Nucleus accumbens (tissue), 56 donors: ENCODE measurements around the gene ECE1.

Experiments
- DNase-seq, 56 donors: peaks; one replicate each; lab custom pipeline; 2025; lab: John Stamatoyannopoulos, UW

ECE1 gene

GRCh38 chr1:21326861-21327344 is 36.6 kb upstream of the ECE1 start:
- peak in 1 of 56 donors; percentile 27 for DNase-seq

DNA sequence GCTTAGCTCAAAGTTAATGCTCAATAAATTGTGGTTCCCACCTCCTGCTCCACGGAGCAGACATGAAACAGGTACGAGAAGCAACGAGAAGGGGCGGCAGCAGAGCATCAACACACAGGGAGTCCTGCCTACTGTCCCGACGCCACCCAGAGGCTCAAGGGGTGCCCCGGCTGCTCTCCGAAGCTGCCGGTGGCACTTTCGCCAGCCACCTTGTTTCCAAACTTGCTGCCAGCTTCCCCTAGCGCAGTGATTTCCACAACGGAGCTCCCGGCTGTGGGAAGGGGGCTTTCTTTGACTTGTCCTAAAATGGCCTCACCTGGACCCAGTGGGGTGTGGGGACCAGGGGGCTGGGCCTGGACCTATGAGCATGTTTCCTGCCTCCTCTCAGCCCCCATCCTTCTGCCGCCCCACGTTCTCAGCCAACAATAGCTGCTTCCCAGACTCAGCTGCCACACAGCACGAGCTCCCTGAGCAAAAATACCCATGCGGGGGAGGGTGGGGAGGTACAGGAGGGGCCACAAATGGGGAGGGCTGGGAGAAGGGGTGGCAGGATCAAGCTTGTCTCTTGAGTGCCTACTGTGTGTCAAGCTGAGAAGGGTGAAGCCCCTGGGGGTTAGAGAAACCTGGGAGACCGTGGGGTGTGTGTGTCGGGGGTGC is 35.6 kb upstream of the ECE1 start:
- peak in 31 of 56 donors; percentile 16 to 70 (median 37) for DNase-seq

GRCh38 chr1:21325231-21325718 is 35.0 kb upstream of the ECE1 start:
- DNase-seq = no peak

DNA sequence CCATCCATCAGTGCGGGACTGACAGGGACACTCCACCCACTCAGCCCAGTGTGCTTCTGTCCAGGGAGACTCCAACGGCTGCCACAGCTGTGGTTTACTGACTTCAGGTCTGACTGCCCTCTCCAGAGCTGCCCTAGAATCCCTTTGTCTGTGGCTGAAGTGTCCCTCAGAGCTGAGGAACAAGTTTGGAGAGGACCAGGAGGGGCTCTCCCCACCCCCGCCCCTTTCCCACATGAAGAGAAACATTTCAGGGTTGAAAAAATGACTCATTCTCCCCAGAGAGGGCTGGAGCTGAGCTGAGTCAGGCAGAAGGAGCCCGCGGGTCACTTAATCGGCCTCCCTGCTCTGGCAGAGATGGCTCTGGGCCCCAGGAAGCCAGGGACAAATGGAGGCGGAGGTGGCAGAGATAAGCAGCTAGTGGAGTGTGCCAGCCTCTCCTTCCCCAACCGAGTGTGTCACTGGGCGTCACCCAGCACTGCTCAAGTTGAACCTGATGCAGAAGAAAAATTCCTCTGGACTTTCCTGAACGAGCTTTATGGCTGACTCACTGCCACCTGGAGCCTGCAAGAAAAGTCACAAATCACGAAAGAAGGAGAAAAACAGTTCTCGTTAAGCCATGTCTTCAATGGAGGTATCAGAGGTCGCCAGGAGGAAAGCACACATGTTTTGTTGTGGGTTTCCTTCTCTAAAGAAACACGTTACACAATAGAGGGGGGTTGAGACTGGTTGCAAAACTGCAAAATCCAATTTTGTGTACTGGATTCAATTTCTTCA is 34.3 kb upstream of the ECE1 start:
- DNase-seq = peak in 9 of 56 donors; percentile 15 to 47 (median 31)

DNA sequence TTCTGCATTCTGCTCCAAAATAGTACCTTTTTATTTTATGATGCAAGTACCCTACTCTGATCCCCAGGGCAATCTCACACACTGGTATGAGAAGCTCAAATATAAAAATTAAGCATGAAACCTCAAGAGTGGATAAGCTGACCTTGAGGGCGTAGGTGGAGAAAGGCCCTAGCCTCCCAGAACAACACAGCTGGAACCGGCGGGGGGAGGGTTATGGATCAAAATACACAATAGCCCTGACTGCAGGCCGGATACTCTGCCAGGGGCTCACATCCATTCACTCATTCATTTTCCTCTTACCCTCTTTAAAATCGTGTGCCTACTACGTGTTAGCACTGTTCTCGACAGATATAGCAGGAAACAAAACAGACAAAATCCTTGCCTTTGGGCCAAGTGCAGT is 32.8 kb upstream of the ECE1 start:
- no peak for DNase-seq

DNA sequence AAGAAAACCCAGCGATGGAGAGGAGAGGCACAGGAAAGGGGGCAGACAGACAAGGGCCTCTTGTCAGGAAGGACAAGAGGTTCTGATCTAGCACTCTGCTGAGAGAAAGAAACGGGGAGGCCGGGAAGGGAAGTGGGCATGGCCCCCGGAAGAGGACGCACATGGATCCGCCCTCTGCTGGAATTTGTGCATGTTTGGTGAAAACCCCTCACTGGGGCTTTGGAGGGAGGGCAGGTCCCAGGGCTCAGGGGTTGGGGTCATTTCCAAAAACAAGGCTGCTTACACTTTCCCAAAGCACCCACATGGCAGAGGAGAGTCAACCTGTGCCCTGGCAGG is 32.4 kb upstream of the ECE1 start:
- no peak for DNase-seq

GRCh38 chr1:21321963-21322680 is 31.9 kb upstream of the ECE1 start:
- no peak for DNase-seq

- no peak for DNase-seq
These were observed 30.3 kb upstream of the ECE1 start for GRCh38 chr1:21320410-21321108.

GRCh38 chr1:21319447-21320407 is 29.5 kb upstream of the ECE1 start:
- peak in 8 of 56 donors; percentile 17 to 59 (median 26) for DNase-seq

- DNase-seq = peak in 29 of 56 donors; percentile 14 to 72 (median 33)
These were observed 28.5 kb upstream of the ECE1 start for GRCh38 chr1:21318714-21319159.

DNA sequence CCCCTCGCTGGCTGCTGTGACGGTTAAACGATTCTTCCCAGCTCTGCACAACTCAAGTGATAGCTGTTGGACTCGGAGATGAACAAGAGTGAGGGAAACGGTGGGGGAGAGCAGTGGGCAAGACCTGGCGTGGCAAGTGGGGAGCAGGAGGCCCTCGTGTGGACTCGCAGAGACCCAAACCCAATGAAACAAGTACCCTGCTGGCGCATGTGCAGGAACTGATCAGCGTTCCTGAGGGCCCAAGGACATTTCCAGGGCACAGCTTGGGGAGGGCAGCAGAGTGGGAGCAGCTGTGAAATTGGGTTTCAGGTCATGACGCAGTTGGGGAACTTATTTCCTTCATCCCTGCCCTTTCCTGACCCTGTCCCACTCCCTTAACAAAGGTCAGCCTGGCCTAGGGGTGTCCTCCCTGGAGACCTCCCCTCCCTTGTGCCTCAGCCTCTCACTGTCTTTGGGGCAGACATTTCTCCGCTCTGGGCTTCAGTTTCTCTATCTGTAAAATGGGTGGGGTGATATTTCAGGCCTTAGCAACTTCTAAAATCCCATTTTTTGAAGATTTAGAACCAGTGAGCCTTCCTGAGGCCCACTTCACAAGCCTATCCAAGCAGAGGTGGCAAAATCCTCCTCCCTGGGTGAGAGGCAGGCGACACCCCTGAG is 27.9 kb upstream of the ECE1 start:
- no peak for DNase-seq

GRCh38 chr1:21317690-21318043 is 27.4 kb upstream of the ECE1 start:
- DNase-seq = no peak

- DNase-seq = peak in 39 of 56 donors; percentile 9 to 78 (median 50)
These were observed 26.9 kb upstream of the ECE1 start for GRCh38 chr1:21317035-21317689.

- DNase-seq = no peak
These were observed 24.6 kb upstream of the ECE1 start for GRCh38 chr1:21314743-21315396.

- DNase-seq = peak in 4 of 56 donors; percentile 42 to 51 (median 46)
These were observed 23.8 kb upstream of the ECE1 start for GRCh38 chr1:21313886-21314721.

DNA sequence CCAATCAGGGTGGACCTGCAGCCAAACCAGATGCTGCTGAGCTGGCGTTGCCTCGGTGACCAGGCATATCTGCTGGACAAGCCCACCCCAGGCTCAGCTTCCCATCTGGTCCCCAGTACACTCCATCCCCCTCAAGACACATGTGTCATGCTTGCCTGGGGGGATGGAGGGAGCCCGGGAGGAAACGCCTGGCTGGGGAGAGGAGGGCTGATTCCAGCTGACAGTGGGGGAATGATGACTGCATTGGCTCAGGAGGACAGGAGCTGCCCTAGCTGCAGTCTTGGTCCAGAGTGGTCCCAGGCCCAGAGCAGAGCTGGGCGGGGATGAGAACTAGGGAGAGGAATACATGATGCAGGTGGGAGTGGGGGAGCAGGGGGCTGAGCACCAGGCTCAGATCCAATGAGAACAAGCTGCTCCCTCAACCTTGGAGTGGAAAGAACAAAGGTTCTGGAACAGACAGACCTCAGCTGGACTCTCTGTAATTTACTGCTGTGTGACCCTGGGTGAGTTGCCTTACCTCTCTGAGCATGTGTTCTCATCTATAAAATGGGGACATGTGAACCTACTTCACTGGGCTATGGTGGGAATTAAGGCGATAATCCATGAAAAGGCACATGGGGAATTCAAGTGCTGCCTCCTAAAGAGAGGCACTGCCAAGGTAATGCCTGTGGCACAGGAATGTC is 23.1 kb upstream of the ECE1 start:
- peak in 1 of 56 donors; percentile 32 for DNase-seq
